Smooth muscle cell of bladder (primary cell): ENCODE measurements around the gene PRSS50. TPM values are rescaled to one million over a fixed set of nuclear protein-coding genes. Genes with fewer than 3 reads are reported as not detected.

ENCODE experiments used
- total RNA-seq: library from RNA; depleted of rRNA; stranded (reverse); fragments of >200 nt; gene quantifications from 2 replicates; pipeline ENCODE4 v1.2.3, GENCODE V29; 2014

The PRSS50 gene
- not detected in 2 replicates for total RNA-seq

GRCh38 chr3:46717447-46718231 is at the start of gene PRSS50:
PRSS50 (minus strand) TSS chr3:46717869; CDS start chr3:46717824, 45 bp downstream.

GRCh38 chr3:46701181-46701939 is 16.3 kb downstream of the PRSS50 start, which contains the start of gene TMIE:
TMIE (plus strand) TSS chr3:46701392; CDS start chr3:46701488, 96 bp downstream.

GRCh38 chr3:46693038-46693891 is 24.4 kb downstream of the PRSS50 start, which contains the start of gene ALS2CL:
ALS2CL (minus strand) TSS chr3:46693679; CDS start chr3:46689440, 4,239 bp downstream.

Other genes starting within 250 kb of the PRSS50 start
- not detected in 2 replicates for gene RTP3, start 219.9 kb downstream of the PRSS50 start, total RNA-seq
- 6.0 and 6.8 TPM in 2 replicates for gene LRRC2, start 151.6 kb downstream of the PRSS50 start, total RNA-seq
- gene FAM240A, start 105.3 kb downstream of the PRSS50 start, total RNA-seq, result not detected in 2 replicates
- 0.85 and 1.2 TPM in 2 replicates for gene ALS2CL, start 24.2 kb downstream of the PRSS50 start, total RNA-seq
- gene TMIE, start 16.5 kb downstream of the PRSS50 start, total RNA-seq, result 0.09 TPM in 1 of 2 replicates, not detected in the other
- gene MYL3, start 145.6 kb upstream of the PRSS50 start, total RNA-seq, result not detected in 2 replicates
- under 0.01 and 0.28 TPM in 2 replicates for gene PTH1R, start 159.9 kb upstream of the PRSS50 start, total RNA-seq